HEK293T (cell line): ENCODE measurements around the gene FRYL.

Experiments
- ARNT ChIP-seq: fragments of 450-650 bp; IDR thresholded peaks from 2 replicates; pipeline ENCODE4 v1.6.1; 2017; ENCODE audit warnings: mild to moderate bottlenecking
- ELF4 ChIP-seq: fragments of 450-650 bp; IDR thresholded peaks from 2 replicates; pipeline ENCODE4 v1.6.1; 2017; ENCODE audit warnings: antibody characterized with exemption
- FOXA1 ChIP-seq: fragments of 450-650 bp; IDR thresholded peaks from 2 replicates; pipeline ENCODE4 v1.6.1; 2016; ENCODE audit warnings: mild to moderate bottlenecking
- FOXK2 ChIP-seq: fragments of 450-650 bp; IDR thresholded peaks from 2 replicates; pipeline ENCODE4 v1.6.1; 2016; ENCODE audit warnings: mild to moderate bottlenecking
- FOXM1 ChIP-seq: fragments of 450-650 bp; IDR thresholded peaks from 2 replicates; pipeline ENCODE4 v1.6.1; 2017; ENCODE audit warnings: mild to moderate bottlenecking, borderline replicate concordance
- L3MBTL2 ChIP-seq: fragments of 450-650 bp; conservative IDR thresholded peaks from 2 replicates; pipeline ENCODE4 v1.6.1; 2016; ENCODE audit warnings: mild to moderate bottlenecking
- SP1 ChIP-seq: fragments of 450-650 bp; IDR thresholded peaks from 2 replicates; pipeline ENCODE4 v1.6.1; 2017
- SUZ12 ChIP-seq: fragments of 450-650 bp; IDR thresholded peaks from 2 replicates; pipeline ENCODE4 v1.6.1; 2016; ENCODE audit warnings: mild to moderate bottlenecking
- TARDBP ChIP-seq: fragments of 450-650 bp; IDR thresholded peaks from 2 replicates; pipeline ENCODE4 v1.6.1; 2016
- ZNF384 ChIP-seq: fragments of 450-650 bp; IDR thresholded peaks from 2 replicates; pipeline ENCODE4 v1.6.1; 2016

- TF ChIP-seq ELF4, result no peak
- no peak for TF ChIP-seq ARNT
- TF ChIP-seq SUZ12, result no peak
- TF ChIP-seq ZNF384, result no peak
- no peak for TF ChIP-seq FOXA1
- no peak for TF ChIP-seq FOXM1
- no peak for TF ChIP-seq TARDBP
- no peak for TF ChIP-seq FOXK2
- no peak for TF ChIP-seq L3MBTL2
- no peak for TF ChIP-seq SP1
Observed at GRCh38 chr4:48718818-48719465, 61.1 kb downstream of the FRYL start.
